CD14-positive monocyte (primary cell): ENCODE data around the gene KIF21B. TPM values are rescaled to one million over a fixed set of nuclear protein-coding genes. Genes with fewer than 3 reads are reported as not detected.

Source experiments
- DNase-seq, 3 donors: peaks; one replicate each; pipeline ENCODE4 v3.0.0-alpha.2; 2011 to 2022
- H2AFZ ChIP-seq: 2 replicates; pipeline ENCODE4 v1.6.0; 2012; ENCODE audit warnings: mild to moderate bottlenecking, low read depth, low read length, inconsistent platforms; ENCODE audit not compliant: insufficient read depth, poor library complexity, severe bottlenecking
- H3K27ac ChIP-seq, 2 donors: 1 replicate in 1 of 2; 2 replicates in 1 of 2; pipeline ENCODE4 v1.5.1; 2012 to 2013; ENCODE audit warnings: low read length in 2 of 2, control low read depth in 1 of 2, inconsistent platforms in 1 of 2, low read depth in 1 of 2, mild to moderate bottlenecking in 1 of 2
- H3K27me3 ChIP-seq, 2 donors: one replicate each; pipeline versions ENCODE4 v1.6.0 to v1.6.1; 2011 to 2013; ENCODE audit warnings: low read length in 2 of 2; ENCODE audit not compliant: control insufficient read depth in 2 of 2, insufficient read depth in 2 of 2
- H3K36me3 ChIP-seq, 2 donors: replicated peaks in 1 of 2; 1 replicate in 1 of 2; 2 replicates in 1 of 2; pipeline versions ENCODE4 v1.5.1 to v1.6.1; 2012 to 2013; ENCODE audit warnings: low read length in 2 of 2, control low read depth in 1 of 2, inconsistent platforms in 1 of 2, mild to moderate bottlenecking in 1 of 2; ENCODE audit not compliant: insufficient read depth in 2 of 2, control insufficient read depth in 1 of 2
- H3K4me1 ChIP-seq, 2 donors: 1 replicate in 1 of 2; 2 replicates in 1 of 2; pipeline versions ENCODE4 v1.5.1 to v1.6.1; 2012 to 2013; ENCODE audit warnings: low read length in 2 of 2, control low read depth in 1 of 2, inconsistent platforms in 1 of 2, mild to moderate bottlenecking in 1 of 2, moderate library complexity in 1 of 2; ENCODE audit not compliant: insufficient read depth in 2 of 2, control insufficient read depth in 1 of 2
- H3K4me2 ChIP-seq: replicated peaks from 2 replicates; pipeline ENCODE3; 2012; ENCODE audit warnings: low read length, moderate library complexity, mild to moderate bottlenecking; ENCODE audit not compliant: poor library complexity, severe bottlenecking; ENCODE audit errors: extremely low read depth
- H3K4me3 ChIP-seq, 3 experiments: fragments of 200-600 bp in 1 of 3; sonication (generic) in 1 of 3; replicated peaks in 1 of 3; 1 replicate in 2 of 3; 2 replicates in 1 of 3; pipeline ENCODE4 v1.5.1; 2011 to 2013; ENCODE audit warnings: low read length in 3 of 3, mild to moderate bottlenecking in 3 of 3, control low read depth in 2 of 3, low read depth in 2 of 3, inconsistent platforms in 1 of 3, moderate library complexity in 1 of 3
- H3K79me2 ChIP-seq: 2 replicates; pipeline ENCODE4 v1.6.0; 2012; ENCODE audit warnings: mild to moderate bottlenecking, control low read depth, inconsistent platforms, low read length, moderate library complexity; ENCODE audit not compliant: insufficient read depth
- H3K9ac ChIP-seq: 2 replicates; pipeline ENCODE4 v1.6.0; 2017; ENCODE audit warnings: low read length, mild to moderate bottlenecking; ENCODE audit not compliant: insufficient read depth, poor library complexity, severe bottlenecking
- H3K9me3 ChIP-seq, 2 donors: replicated peaks in 1 of 2; 1 replicate in 1 of 2; 2 replicates in 1 of 2; pipeline versions ENCODE4 v1.5.1 to v1.6.1; 2012 to 2013; ENCODE audit warnings: low read length in 2 of 2, control low read depth in 1 of 2; ENCODE audit not compliant: control insufficient read depth in 1 of 2, insufficient read depth in 1 of 2
- H4K20me1 ChIP-seq: 2 replicates; pipeline ENCODE4 v1.6.0; 2012; ENCODE audit warnings: mild to moderate bottlenecking, low read length, control low read depth, moderate library complexity; ENCODE audit not compliant: insufficient read depth
- H3K27ac Mint-ChIP-seq, 7 donors: one replicate each; pipeline ENCODE4 v1.8.0; 2020; ENCODE audit warnings: mild to moderate bottlenecking in 7 of 7, mixed read lengths in 7 of 7, moderate library complexity in 6 of 7, inconsistent platforms in 2 of 7
- H3K27me3 Mint-ChIP-seq, 3 donors: one replicate each; pipeline ENCODE4 v1.8.0; 2021 to 2022; ENCODE audit warnings: low read depth in 3 of 3, mild to moderate bottlenecking in 3 of 3, mixed read lengths in 3 of 3, moderate library complexity in 3 of 3, inconsistent platforms in 1 of 3
- H3K36me3 Mint-ChIP-seq, 2 donors: one replicate each; pipeline ENCODE4 v1.8.0; 2020; ENCODE audit warnings: mixed read lengths in 2 of 2, inconsistent platforms in 1 of 2, mild to moderate bottlenecking in 1 of 2
- H3K4me1 Mint-ChIP-seq: one replicate; pipeline ENCODE4 v1.8.0; 2020; ENCODE audit warnings: mild to moderate bottlenecking, mixed read lengths
- H3K4me3 Mint-ChIP-seq, 2 donors: one replicate each; pipeline ENCODE4 v1.8.0; 2020; ENCODE audit warnings: mild to moderate bottlenecking in 2 of 2, mixed read lengths in 2 of 2, moderate library complexity in 1 of 2
- H3K9me3 Mint-ChIP-seq, 7 donors: one replicate each; pipeline ENCODE4 v1.8.0; 2020 to 2022; ENCODE audit warnings: mixed read lengths in 7 of 7, mild to moderate bottlenecking in 6 of 7, moderate library complexity in 6 of 7, inconsistent platforms in 2 of 7
- WGBS: methylation state at CpG from one replicate; pipeline ENCODE4 v1.1.5; 2013; ENCODE audit warnings: missing lambda C conversion rate; ENCODE audit not compliant: insufficient coverage; 5-methylcytosine and 5-hydroxymethylcytosine counted together
- intact Hi-C, 2 donors: fragments of 100-400 bp; cut with micrococcal nuclease; formaldehyde crosslinking; loops; one replicate each; pipeline versions ENCODE4 v1.15.0 to v1.15.1; 2023
- polyA plus RNA-seq, 3 donors: library from polyadenylated mRNA; depleted of rRNA in 1 of 3; unstranded in 2 of 3; stranded (reverse) in 1 of 3; fragments of 300-500 nt in 2 of 3; fragments of >200 nt in 1 of 3; fragmentation: Illumina TruSeq in 2 of 3; gene quantifications; 1 replicate in 2 of 3; 2 replicates in 1 of 3; pipeline ENCODE4 v1.2.3, GENCODE V29; 2012 to 2021
- TF ChIP-seq, protein P1 (sequence below): fragments of 200-600 bp; IDR thresholded peaks from one replicate; pipeline ENCODE4 v1.8.0; 2022; ENCODE audit warnings: antibody characterized with exemption, mild to moderate bottlenecking

The KIF21B gene
- polyA plus RNA-seq, 3 donors, result 0.18 to 9.8 (median 0.30) TPM

GRCh38 chr1:201034671-201035070 is 11.2 kb upstream of the KIF21B start:
- Mint-ChIP-seq H3K36me3 (no peaks in the 10 kb centered on the region), H3K4me3 (no peak overlapping the region), H3K9me3 (no peaks in the 10 kb centered on the region), H3K27me3 (peaks cover 1 to 7% (median 6%) of the 10 kb centered on the region in 3 donors), H3K4me1 (no peaks in the 10 kb centered on the region), H3K27ac (no peak overlapping the region)
- no peak overlapping the region for H2AFZ ChIP-seq
- H3K9me3 ChIP-seq, result no peaks in the 10 kb centered on the region
- H3K9ac ChIP-seq, result no peak overlapping the region
- no peaks in the 10 kb centered on the region for H3K27me3 ChIP-seq
- 100% methylated on average over 2 of the region's 4 CpGs for WGBS
- no peak overlapping the region for H3K4me2 ChIP-seq
- no peak overlapping the region for H3K27ac ChIP-seq
- no peaks in the 10 kb centered on the region for H3K4me1 ChIP-seq
- intact Hi-C loops, result no loop called here
- no peaks in the 10 kb centered on the region for H3K36me3 ChIP-seq
- no peaks in the 10 kb centered on the region for H4K20me1 ChIP-seq
- TF ChIP-seq, protein P1, sequence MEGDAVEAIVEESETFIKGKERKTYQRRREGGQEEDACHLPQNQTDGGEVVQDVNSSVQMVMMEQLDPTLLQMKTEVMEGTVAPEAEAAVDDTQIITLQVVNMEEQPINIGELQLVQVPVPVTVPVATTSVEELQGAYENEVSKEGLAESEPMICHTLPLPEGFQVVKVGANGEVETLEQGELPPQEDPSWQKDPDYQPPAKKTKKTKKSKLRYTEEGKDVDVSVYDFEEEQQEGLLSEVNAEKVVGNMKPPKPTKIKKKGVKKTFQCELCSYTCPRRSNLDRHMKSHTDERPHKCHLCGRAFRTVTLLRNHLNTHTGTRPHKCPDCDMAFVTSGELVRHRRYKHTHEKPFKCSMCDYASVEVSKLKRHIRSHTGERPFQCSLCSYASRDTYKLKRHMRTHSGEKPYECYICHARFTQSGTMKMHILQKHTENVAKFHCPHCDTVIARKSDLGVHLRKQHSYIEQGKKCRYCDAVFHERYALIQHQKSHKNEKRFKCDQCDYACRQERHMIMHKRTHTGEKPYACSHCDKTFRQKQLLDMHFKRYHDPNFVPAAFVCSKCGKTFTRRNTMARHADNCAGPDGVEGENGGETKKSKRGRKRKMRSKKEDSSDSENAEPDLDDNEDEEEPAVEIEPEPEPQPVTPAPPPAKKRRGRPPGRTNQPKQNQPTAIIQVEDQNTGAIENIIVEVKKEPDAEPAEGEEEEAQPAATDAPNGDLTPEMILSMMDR, result no peak
- no peak overlapping the region for H3K4me3 ChIP-seq
- H3K79me2 ChIP-seq, result no peaks in the 10 kb centered on the region
- DNase-seq, result no peak

GRCh38 chr1:201032408-201032807 is 8.9 kb upstream of the KIF21B start:
- no peak overlapping the region for H3K4me3 ChIP-seq
- H3K4me2 ChIP-seq, result no peak overlapping the region
- TF ChIP-seq, protein P1, result no peak
- no peak overlapping the region for H2AFZ ChIP-seq
- Mint-ChIP-seq H3K9me3 (no peaks in the 10 kb centered on the region), H3K27me3 (peaks cover 1 to 7% (median 6%) of the 10 kb centered on the region in 3 donors), H3K4me3 (no peak overlapping the region), H3K27ac (peak overlapping the region in 1 of 7 donors; percentile 2), H3K36me3 (no peaks in the 10 kb centered on the region), H3K4me1 (peaks cover 19% of the 10 kb centered on the region)
- H3K27me3 ChIP-seq, result no peaks in the 10 kb centered on the region
- no peaks in the 10 kb centered on the region for H4K20me1 ChIP-seq
- no peaks in the 10 kb centered on the region for H3K79me2 ChIP-seq
- no peak overlapping the region for H3K27ac ChIP-seq
- WGBS, result no CpG with 5 or more reads among the region's 1 CpG
- H3K4me1 ChIP-seq, result peaks cover 17 to 18% of the 10 kb centered on the region in 2 donors
- no peaks in the 10 kb centered on the region for H3K9me3 ChIP-seq
- H3K9ac ChIP-seq, result no peak overlapping the region
- H3K36me3 ChIP-seq, result no peaks in the 10 kb centered on the region
- intact Hi-C loops, result no loop called here
- no peak for DNase-seq
